Adrenal gland (tissue), 5 donors: ENCODE measurements around the gene AHRR.

ENCODE experiments used
- POLR2A ChIP-seq, 2 donors: fragments of 450-650 bp; IDR thresholded peaks; one replicate each; pipeline ENCODE4 v1.6.1; 2017; ENCODE audit warnings: antibody characterized with exemption in 2 of 2, mild to moderate bottlenecking in 2 of 2, moderate library complexity in 1 of 2
- TF ChIP-seq, protein P1 (sequence below), 6 experiments: fragments of 450-650 bp in 4 of 6; fragments of 200-600 bp in 2 of 6; sonication (generic) in 1 of 6; IDR thresholded peaks; 1 replicate in 5 of 6; 2 replicates in 1 of 6; pipeline versions ENCODE4 v1.5.1 to v1.8.0; 2016 to 2021; ENCODE audit warnings: antibody characterized with exemption in 6 of 6, mild to moderate bottlenecking in 2 of 6, moderate library complexity in 1 of 6
- donor health status: DM: no; HTN: no; CAD: no.

DNA sequence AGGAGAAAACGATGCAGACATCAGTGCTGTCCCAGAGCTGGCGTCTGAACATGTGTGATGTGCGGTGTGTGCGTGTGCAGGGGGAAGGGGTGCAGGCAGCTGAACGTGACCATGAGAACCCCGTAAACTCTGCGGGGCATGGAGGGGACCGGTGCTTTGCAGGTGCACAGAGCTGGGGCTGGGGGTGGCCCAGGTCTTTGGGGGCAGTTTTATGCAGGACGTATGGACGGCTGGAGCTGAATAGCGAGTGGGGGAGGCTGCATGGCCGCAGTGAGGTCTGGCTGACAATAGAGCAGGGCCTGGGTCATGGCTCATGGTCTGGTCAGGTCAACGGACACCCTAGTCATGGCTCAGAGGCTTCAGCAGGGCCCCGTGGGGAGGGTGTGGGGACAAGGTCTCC is 118.1 kb downstream of the AHRR start:
- TF ChIP-seq, protein P1, sequence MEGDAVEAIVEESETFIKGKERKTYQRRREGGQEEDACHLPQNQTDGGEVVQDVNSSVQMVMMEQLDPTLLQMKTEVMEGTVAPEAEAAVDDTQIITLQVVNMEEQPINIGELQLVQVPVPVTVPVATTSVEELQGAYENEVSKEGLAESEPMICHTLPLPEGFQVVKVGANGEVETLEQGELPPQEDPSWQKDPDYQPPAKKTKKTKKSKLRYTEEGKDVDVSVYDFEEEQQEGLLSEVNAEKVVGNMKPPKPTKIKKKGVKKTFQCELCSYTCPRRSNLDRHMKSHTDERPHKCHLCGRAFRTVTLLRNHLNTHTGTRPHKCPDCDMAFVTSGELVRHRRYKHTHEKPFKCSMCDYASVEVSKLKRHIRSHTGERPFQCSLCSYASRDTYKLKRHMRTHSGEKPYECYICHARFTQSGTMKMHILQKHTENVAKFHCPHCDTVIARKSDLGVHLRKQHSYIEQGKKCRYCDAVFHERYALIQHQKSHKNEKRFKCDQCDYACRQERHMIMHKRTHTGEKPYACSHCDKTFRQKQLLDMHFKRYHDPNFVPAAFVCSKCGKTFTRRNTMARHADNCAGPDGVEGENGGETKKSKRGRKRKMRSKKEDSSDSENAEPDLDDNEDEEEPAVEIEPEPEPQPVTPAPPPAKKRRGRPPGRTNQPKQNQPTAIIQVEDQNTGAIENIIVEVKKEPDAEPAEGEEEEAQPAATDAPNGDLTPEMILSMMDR (IDR thresholded peaks at IDR 0.05) = no peak
- TF ChIP-seq POLR2A (IDR thresholded peaks at IDR 0.05) = no peak
